SU-DHL-6 (cell line): ENCODE data around the gene LRRC46.

Experiments
- EZH2phosphoT487 ChIP-seq: fragments of 200-600 bp; sonication (generic), shearing (Covaris generic); conservative IDR thresholded peaks from 2 replicates; pipeline ENCODE4 v1.6.1; 2018; ENCODE audit warnings: mild to moderate bottlenecking, antibody characterized with exemption, low read length, moderate library complexity, mixed read lengths
- TF ChIP-seq, protein P1 (sequence below): fragments of 200-600 bp; sonication (generic); IDR thresholded peaks from one replicate; pipeline ENCODE4 v1.5.1; 2017; ENCODE audit warnings: antibody characterized with exemption, mild to moderate bottlenecking, low read length, moderate library complexity; ENCODE audit not compliant: insufficient read depth, poor library complexity, severe bottlenecking

DNA sequence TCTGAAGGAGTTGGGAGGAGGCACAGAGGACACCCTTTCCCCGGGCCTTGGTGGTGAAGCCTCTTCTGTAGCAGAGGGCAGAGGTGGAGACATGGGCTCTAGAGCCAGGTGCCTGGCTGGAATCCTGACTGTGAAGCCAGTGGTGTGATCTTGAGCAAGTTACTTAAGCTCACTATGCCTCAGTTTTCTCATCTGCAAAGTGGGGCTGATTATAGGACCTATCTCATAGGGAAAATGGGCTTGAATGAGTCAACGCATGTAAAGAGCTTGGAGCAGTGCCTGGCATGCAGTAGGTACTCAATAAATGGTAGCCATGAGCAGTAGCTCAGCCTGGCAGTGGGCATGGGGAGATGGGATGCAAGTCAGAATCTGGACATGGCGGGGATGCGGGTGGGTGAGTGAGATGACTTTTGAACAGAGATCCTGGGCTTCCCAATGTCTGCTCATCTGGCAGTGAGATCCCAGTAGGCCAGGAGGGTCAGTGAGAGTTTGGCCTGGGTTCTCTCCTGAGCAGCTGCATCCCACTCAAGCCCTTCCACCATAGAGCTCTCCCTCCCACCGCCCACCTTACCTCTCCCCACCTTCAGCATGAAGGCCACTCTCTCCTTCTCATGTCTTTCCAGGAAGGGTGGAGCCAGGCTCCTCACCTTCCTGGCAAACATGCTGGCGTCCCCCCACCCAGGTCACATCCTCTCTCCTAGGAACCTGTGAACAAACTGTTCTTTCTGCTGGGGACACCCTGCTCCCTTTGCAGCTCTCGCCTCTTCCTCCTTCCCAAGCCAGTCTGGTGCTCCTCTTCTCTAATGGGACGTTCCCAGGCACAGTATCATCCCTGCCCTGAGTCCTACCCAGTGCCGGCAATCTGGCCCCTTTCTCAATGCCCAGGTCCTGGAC is 51.5 kb downstream of the LRRC46 start:
- TF ChIP-seq, protein P1, sequence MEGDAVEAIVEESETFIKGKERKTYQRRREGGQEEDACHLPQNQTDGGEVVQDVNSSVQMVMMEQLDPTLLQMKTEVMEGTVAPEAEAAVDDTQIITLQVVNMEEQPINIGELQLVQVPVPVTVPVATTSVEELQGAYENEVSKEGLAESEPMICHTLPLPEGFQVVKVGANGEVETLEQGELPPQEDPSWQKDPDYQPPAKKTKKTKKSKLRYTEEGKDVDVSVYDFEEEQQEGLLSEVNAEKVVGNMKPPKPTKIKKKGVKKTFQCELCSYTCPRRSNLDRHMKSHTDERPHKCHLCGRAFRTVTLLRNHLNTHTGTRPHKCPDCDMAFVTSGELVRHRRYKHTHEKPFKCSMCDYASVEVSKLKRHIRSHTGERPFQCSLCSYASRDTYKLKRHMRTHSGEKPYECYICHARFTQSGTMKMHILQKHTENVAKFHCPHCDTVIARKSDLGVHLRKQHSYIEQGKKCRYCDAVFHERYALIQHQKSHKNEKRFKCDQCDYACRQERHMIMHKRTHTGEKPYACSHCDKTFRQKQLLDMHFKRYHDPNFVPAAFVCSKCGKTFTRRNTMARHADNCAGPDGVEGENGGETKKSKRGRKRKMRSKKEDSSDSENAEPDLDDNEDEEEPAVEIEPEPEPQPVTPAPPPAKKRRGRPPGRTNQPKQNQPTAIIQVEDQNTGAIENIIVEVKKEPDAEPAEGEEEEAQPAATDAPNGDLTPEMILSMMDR: no peak
- no peak for TF ChIP-seq EZH2phosphoT487
